GM12878 (cell line): ENCODE data around the gene GFI1. TPM values are rescaled to one million over a fixed set of nuclear protein-coding genes. Genes with fewer than 3 reads are reported as not detected.

ENCODE experiments used
- ATF7 ChIP-seq: fragments of 450-650 bp; IDR thresholded peaks from 2 replicates; pipeline ENCODE4 v1.6.1; 2016; ENCODE audit warnings: low read depth, mild to moderate bottlenecking
- BCL3 ChIP-seq: IDR thresholded peaks from 2 replicates; pipeline ENCODE4 v1.6.1; 2011; ENCODE audit warnings: borderline replicate concordance, low read depth, mild to moderate bottlenecking, moderate library complexity, low read length; ENCODE audit not compliant: insufficient read depth, poor library complexity, severe bottlenecking
- CUX1 ChIP-seq: IDR thresholded peaks from 2 replicates; pipeline ENCODE4 v1.6.1; 2012; ENCODE audit warnings: improper control_type of control experiment, low read depth, low read length; ENCODE audit not compliant: insufficient replicate concordance
- IKZF2 ChIP-seq, 2 experiments: fragments of 450-650 bp; IDR thresholded peaks; 2 replicates each; pipeline ENCODE4 v1.6.1; 2017; ENCODE audit warnings: mild to moderate bottlenecking in 2 of 2, moderate library complexity in 2 of 2
- JUNB ChIP-seq: IDR thresholded peaks from 2 replicates; pipeline ENCODE4 v1.6.1; 2016; ENCODE audit warnings: antibody characterized with exemption, mild to moderate bottlenecking
- KDM1A ChIP-seq: fragments of 200-600 bp; sonication (generic); IDR thresholded peaks from 2 replicates; pipeline ENCODE4 v1.6.1; 2016; ENCODE audit warnings: borderline replicate concordance
- MTA2 ChIP-seq: fragments of 450-650 bp; IDR thresholded peaks from 2 replicates; pipeline ENCODE4 v1.6.1; 2016; ENCODE audit warnings: low read depth, mild to moderate bottlenecking, moderate library complexity
- NFIC ChIP-seq: IDR thresholded peaks from 2 replicates; pipeline ENCODE4 v1.6.1; 2012; ENCODE audit warnings: low read depth, mild to moderate bottlenecking, inconsistent platforms, low read length, moderate library complexity
- POLR2AphosphoS2 ChIP-seq: IDR thresholded peaks from 2 replicates; pipeline ENCODE4 v1.6.1; 2011; ENCODE audit warnings: low read depth, mild to moderate bottlenecking, low read length, improper control_type of control experiment, moderate library complexity
- PRDM15 ChIP-seq: fragments of 450-650 bp; formaldehyde crosslinking; IDR thresholded peaks from 2 replicates; pipeline ENCODE4 v1.4.0; 2020; ENCODE audit warnings: mild to moderate bottlenecking, moderate library complexity
- RELB ChIP-seq: fragments of 450-650 bp; IDR thresholded peaks from 2 replicates; pipeline ENCODE4 v1.6.1; 2017; ENCODE audit warnings: low read depth, mild to moderate bottlenecking, moderate library complexity
- RUNX3 ChIP-seq: IDR thresholded peaks from 2 replicates; pipeline ENCODE4 v1.6.1; 2012; ENCODE audit warnings: low read length, inconsistent platforms
- SMARCA5 ChIP-seq: fragments of 450-650 bp; IDR thresholded peaks from 2 replicates; pipeline ENCODE4 v1.6.1; 2017; ENCODE audit warnings: mild to moderate bottlenecking
- SREBF1 ChIP-seq: IDR thresholded peaks from 2 replicates; pipeline ENCODE4 v1.6.1; 2012; ENCODE audit warnings: mild to moderate bottlenecking, low read length
- SRF ChIP-seq, 2 experiments: IDR thresholded peaks; 2 replicates each; pipeline ENCODE4 v1.6.1; 2011; ENCODE audit warnings: low read depth in 2 of 2, low read length in 2 of 2, mild to moderate bottlenecking in 1 of 2, moderate library complexity in 1 of 2
- TARDBP ChIP-seq: IDR thresholded peaks from 2 replicates; pipeline ENCODE4 v1.6.1; 2016; ENCODE audit warnings: borderline replicate concordance
- ZNF217 ChIP-seq: fragments of 450-650 bp; IDR thresholded peaks from 2 replicates; pipeline ENCODE4 v1.6.1; 2017; ENCODE audit warnings: antibody characterized with exemption, mild to moderate bottlenecking
- ZNF384 ChIP-seq: IDR thresholded peaks from 2 replicates; pipeline ENCODE4 v1.6.1; 2012; ENCODE audit warnings: low read depth, mild to moderate bottlenecking, low read length, improper control_type of control experiment, borderline replicate concordance
- ZNF622 ChIP-seq: fragments of 450-650 bp; IDR thresholded peaks from 2 replicates; pipeline ENCODE4 v1.6.1; 2017; ENCODE audit warnings: mild to moderate bottlenecking, inconsistent platforms
- polyA plus RNA-seq, 11 experiments: library from polyadenylated mRNA; depleted of rRNA in 4 of 11; unstranded in 6 of 11; stranded (reverse) in 5 of 11; fragments of >200 nt; fragmentation: Nextera tagmentation in 4 of 11; fragmentation: Illumina TruSeq in 1 of 11; extraction: Ambion mirVana in 4 of 11; extraction: Trizol in 1 of 11; gene quantifications; 1 replicate in 1 of 11; 2 replicates in 10 of 11; pipeline versions ENCODE4 v1.2.1 to v1.2.3, GENCODE V29; 2011 to 2016; ENCODE audit warnings: inconsistent platforms in 2 of 11, missing spikeins in 2 of 11, low read depth in 1 of 11
- total RNA-seq, 4 experiments: library from RNA; depleted of rRNA in 3 of 4; stranded (reverse); fragments of >200 nt in 3 of 4; fragmentation: Illumina TruSeq in 1 of 4; extraction: Trizol in 1 of 4; gene quantifications; 2 replicates each; pipeline versions ENCODE4 v1.2.1 to v1.2.3, GENCODE V29; 2013 to 2021

Gene GFI1
- total and polyA plus RNA-seq, 10 of the 15 experiments (the other 5 are each of a cell fraction or from before 2014, with no cell fraction given): 1.8 to 18.3 (median 7.4) TPM

- TF ChIP-seq PRDM15 (CRISPR knock-in tag) (no peak), TARDBP (no peak), NFIC (0 out of 2 replicates have a peak, but pooled peaks have one; percentile 18), ZNF384 (no peak), CUX1 (no peak), MTA2 (peak; percentile 85), ZNF217 (peak; percentile 76), JUNB (no peak), RUNX3 (peak; percentile 89), ZNF622 (no peak), BCL3 (no peak), SRF (IDR thresholded peaks at IDR 0.05; ENCODE audit: low read depth in 2 of 2, low read length in 2 of 2) (no peak), KDM1A (no peak), SREBF1 (no peak), SMARCA5 (no peak), ATF7 (peak; percentile 71), IKZF2 (IDR thresholded peaks at IDR 0.05) (peak; percentile 82 to 84), RELB (peak; percentile 82), POLR2AphosphoS2 (no peak)
Observed at GRCh38 chr1:92461364-92462097, 25.2 kb downstream of the GFI1 start (continued).
